ENCODE results near the gene TEP1.

DNA sequence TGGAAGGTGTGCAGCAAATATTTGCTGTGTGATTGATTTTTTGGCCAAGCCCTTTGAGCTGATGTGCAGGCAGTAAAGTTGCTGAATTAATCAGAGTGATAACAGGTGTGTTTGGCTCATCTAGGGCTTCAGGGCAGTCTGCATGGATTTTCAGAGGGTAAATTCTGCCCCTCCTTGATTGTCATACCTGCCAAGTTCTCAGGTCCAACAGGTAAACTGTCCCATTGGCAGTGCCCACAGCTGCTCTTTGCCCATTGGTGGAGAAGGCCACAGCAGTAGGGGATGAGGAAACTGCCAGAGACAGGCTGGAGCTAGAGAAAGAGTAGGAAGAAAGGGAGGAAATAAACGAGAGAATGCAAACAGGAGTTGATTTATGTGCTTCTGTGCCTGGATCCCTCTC is 33.6 kb downstream of the TEP1 start:
- TF ChIP-seq, protein P1, sequence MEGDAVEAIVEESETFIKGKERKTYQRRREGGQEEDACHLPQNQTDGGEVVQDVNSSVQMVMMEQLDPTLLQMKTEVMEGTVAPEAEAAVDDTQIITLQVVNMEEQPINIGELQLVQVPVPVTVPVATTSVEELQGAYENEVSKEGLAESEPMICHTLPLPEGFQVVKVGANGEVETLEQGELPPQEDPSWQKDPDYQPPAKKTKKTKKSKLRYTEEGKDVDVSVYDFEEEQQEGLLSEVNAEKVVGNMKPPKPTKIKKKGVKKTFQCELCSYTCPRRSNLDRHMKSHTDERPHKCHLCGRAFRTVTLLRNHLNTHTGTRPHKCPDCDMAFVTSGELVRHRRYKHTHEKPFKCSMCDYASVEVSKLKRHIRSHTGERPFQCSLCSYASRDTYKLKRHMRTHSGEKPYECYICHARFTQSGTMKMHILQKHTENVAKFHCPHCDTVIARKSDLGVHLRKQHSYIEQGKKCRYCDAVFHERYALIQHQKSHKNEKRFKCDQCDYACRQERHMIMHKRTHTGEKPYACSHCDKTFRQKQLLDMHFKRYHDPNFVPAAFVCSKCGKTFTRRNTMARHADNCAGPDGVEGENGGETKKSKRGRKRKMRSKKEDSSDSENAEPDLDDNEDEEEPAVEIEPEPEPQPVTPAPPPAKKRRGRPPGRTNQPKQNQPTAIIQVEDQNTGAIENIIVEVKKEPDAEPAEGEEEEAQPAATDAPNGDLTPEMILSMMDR (IDR thresholded peaks at IDR 0.05) = no peak
- TF ChIP-seq POLR2AphosphoS5 (IDR thresholded peaks at IDR 0.05; ENCODE audit: insufficient read depth in 1 of 2, low read depth in 1 of 2) (no peak), POLR2A (IDR thresholded peaks at IDR 0.05) (no peak)

Data from vagina (tissue), 2 donors.